ENCODE measurements around the gene PLCG2. TPM values are rescaled to one million over a fixed set of nuclear protein-coding genes. Genes with fewer than 3 reads are reported as not detected.

PLCG2 gene
- total RNA-seq, 1 experiment from 2014 or later = 14.4 TPM

GRCh38 chr16:81864646-81865382 is 85.7 kb downstream of the PLCG2 start:
- no peaks in the 10 kb centered on the region for H3K36me3 Mint-ChIP-seq (ENCODE audit: insufficient read depth, unreplicated experiment)
- POLR2A ChIA-PET = interaction anchor here (0.6 to 0.8 kb wide), 2 partner anchors 13 to 381 kb away, joined by 3 to 5 read pairs; no protein-coding TSS in a partner anchor
- H3K4me3 Mint-ChIP-seq (ENCODE audit: unreplicated experiment) = no peak overlapping the region
- DNase-seq = no peak
- peaks cover 11% of the 10 kb centered on the region for H3K4me1 Mint-ChIP-seq (ENCODE audit: low read depth, unreplicated experiment)
- no peaks in the 10 kb centered on the region for H3K36me3 ChIP-seq (ENCODE audit: control insufficient read depth, insufficient read depth, low read length)
- CTCF ChIA-PET = no interaction called here
- intact Hi-C loops (cut with micrococcal nuclease; ENCODE audit: unreplicated experiment) = no loop called here
- no peaks in the 10 kb centered on the region for H3K27me3 Mint-ChIP-seq (ENCODE audit: insufficient read depth, unreplicated experiment)
- H3K27me3 ChIP-seq (replicated peaks; ENCODE audit: control insufficient read depth, insufficient read depth, low read length) = no peaks in the 10 kb centered on the region
- no peaks in the 10 kb centered on the region for H3K9me3 Mint-ChIP-seq (ENCODE audit: unreplicated experiment)
- H3K4me3 ChIP-seq (ENCODE audit: low read depth, low read length) = no peak overlapping the region
- no peak overlapping the region for H3K27ac Mint-ChIP-seq (ENCODE audit: unreplicated experiment)
- TF ChIP-seq CTCF (IDR thresholded peaks at IDR 0.05; ENCODE audit: insufficient read depth in 1 of 2, low read depth in 1 of 2, low read length in 1 of 2, severe bottlenecking in 1 of 2, unreplicated experiment in 1 of 2) = no peak
- H3K4me1 ChIP-seq = no peaks in the 10 kb centered on the region
- H3K9me3 ChIP-seq = no peaks in the 10 kb centered on the region
- no TSS peak for BruUV-seq (replicated peaks)

GRCh38 chr16:81866820-81867440 is 87.8 kb downstream of the PLCG2 start:
- Mint-ChIP-seq H3K36me3 (ENCODE audit: insufficient read depth, unreplicated experiment) (no peaks in the 10 kb centered on the region), H3K27ac (ENCODE audit: unreplicated experiment) (no peak overlapping the region), H3K27me3 (ENCODE audit: insufficient read depth, unreplicated experiment) (no peaks in the 10 kb centered on the region), H3K4me3 (ENCODE audit: unreplicated experiment) (no peak overlapping the region), H3K9me3 (ENCODE audit: unreplicated experiment) (no peaks in the 10 kb centered on the region), H3K4me1 (ENCODE audit: low read depth, unreplicated experiment) (peaks cover 11% of the 10 kb centered on the region)
- no peaks in the 10 kb centered on the region for H3K36me3 ChIP-seq (ENCODE audit: control insufficient read depth, insufficient read depth, low read length)
- POLR2A ChIA-PET = no interaction called here
- no peak for DNase-seq
- H3K27me3 ChIP-seq (replicated peaks; ENCODE audit: control insufficient read depth, insufficient read depth, low read length) = no peaks in the 10 kb centered on the region
- H3K4me1 ChIP-seq = no peaks in the 10 kb centered on the region
- no peak for TF ChIP-seq CTCF (IDR thresholded peaks at IDR 0.05; ENCODE audit: insufficient read depth in 1 of 2, low read depth in 1 of 2, low read length in 1 of 2, severe bottlenecking in 1 of 2, unreplicated experiment in 1 of 2)
- no peaks in the 10 kb centered on the region for H3K9me3 ChIP-seq
- H3K4me3 ChIP-seq (ENCODE audit: low read depth, low read length) = no peak overlapping the region
- no TSS peak for BruUV-seq (replicated peaks)
- CTCF ChIA-PET = interaction anchor here (0.6 to 0.9 kb wide), 3 partner anchors 130 to 500 kb away, joined by 3 read pairs; no protein-coding TSS in a partner anchor
- intact Hi-C loops (cut with micrococcal nuclease; ENCODE audit: unreplicated experiment) = no loop called here

DNA sequence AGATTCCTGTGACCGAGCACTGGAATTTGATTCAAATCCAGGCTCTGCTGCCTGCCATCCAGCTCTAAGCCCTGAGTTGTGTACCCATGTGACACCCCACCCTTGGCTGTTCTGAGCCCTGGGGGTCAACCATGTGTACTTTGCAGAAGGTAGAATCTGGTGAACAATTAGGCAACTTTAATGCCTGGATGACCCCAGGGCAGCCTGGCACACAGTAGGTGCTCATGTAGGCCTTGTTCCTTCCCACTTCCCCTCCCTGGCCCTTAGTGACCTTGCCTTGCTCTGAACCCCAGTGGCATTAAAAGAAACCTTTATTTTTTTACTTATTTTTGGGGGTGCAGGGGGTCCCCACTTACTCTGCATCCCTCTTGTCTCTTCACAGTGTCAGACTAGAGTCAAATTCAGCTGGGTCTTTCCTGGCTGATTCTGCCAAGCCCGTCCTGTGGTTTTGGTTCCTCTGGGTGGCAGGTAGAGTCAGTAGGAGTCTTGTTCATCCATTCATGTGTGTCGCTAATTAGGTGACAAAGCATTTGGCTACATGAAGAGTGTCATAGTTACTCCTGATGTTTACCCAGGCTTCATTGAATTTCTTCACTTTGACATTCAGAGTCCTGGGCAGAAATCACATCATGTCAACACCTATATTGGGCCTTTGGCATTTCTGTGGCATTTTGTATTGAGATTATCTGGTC is 89.1 kb downstream of the PLCG2 start:
- Mint-ChIP-seq H3K9me3 (ENCODE audit: unreplicated experiment) (no peaks in the 10 kb centered on the region), H3K27ac (ENCODE audit: unreplicated experiment) (no peak overlapping the region), H3K4me3 (ENCODE audit: unreplicated experiment) (no peak overlapping the region), H3K27me3 (ENCODE audit: insufficient read depth, unreplicated experiment) (no peaks in the 10 kb centered on the region), H3K36me3 (ENCODE audit: insufficient read depth, unreplicated experiment) (no peaks in the 10 kb centered on the region), H3K4me1 (ENCODE audit: low read depth, unreplicated experiment) (peaks cover 11% of the 10 kb centered on the region)
- ChIA-PET POLR2A (no interaction called here), CTCF (no interaction called here)
- Histone ChIP-seq H3K36me3 (ENCODE audit: control insufficient read depth, insufficient read depth, low read length) (no peaks in the 10 kb centered on the region), H3K9me3 (no peaks in the 10 kb centered on the region), H3K4me1 (no peaks in the 10 kb centered on the region), H3K27me3 (replicated peaks; ENCODE audit: control insufficient read depth, insufficient read depth, low read length) (no peaks in the 10 kb centered on the region), H3K4me3 (ENCODE audit: low read depth, low read length) (no peak overlapping the region)
- no peak for TF ChIP-seq CTCF (IDR thresholded peaks at IDR 0.05; ENCODE audit: insufficient read depth in 1 of 2, low read depth in 1 of 2, low read length in 1 of 2, severe bottlenecking in 1 of 2, unreplicated experiment in 1 of 2)
- intact Hi-C loops (cut with micrococcal nuclease; ENCODE audit: unreplicated experiment) = no loop called here
- no peak for DNase-seq
- BruUV-seq (replicated peaks) = no TSS peak

Measured in Caco-2 (cell line).